RWPE2 (cell line): Measurements from ENCODE around the gene RBM39.
A peak's percentile ranks its signal among the peaks of the same experiment; 100 is the strongest.

ENCODE experiments used
- ATAC-seq: fragments of 200-7000 bp; cut with Tn5 transposase; 3 replicates; pipeline ENCODE4 v1.9.1; 2021; ENCODE audit warnings: low read depth
- DNase-seq: peaks from one replicate; pipeline ENCODE4 v3.0.0-alpha.2; 2020; ENCODE audit warnings: low spot score
- H3K27ac ChIP-seq: fragments of 450-650 bp; 2 replicates; pipeline ENCODE4 v1.5.1; 2017; ENCODE audit warnings: mild to moderate bottlenecking; ENCODE audit not compliant: poor library complexity, severe bottlenecking
- H3K27me3 ChIP-seq: fragments of 250-450 bp; sonication (Bioruptor Pico); 2 replicates; pipeline ENCODE4 v1.5.1; 2021; ENCODE audit warnings: mild to moderate bottlenecking, moderate library complexity; ENCODE audit not compliant: insufficient read depth, poor library complexity, severe bottlenecking
- H3K36me3 ChIP-seq: fragments of 250-450 bp; sonication (Bioruptor Pico); 2 replicates; pipeline ENCODE4 v1.5.1; 2020; ENCODE audit warnings: low read depth, mild to moderate bottlenecking, moderate library complexity
- H3K4me1 ChIP-seq: fragments of 250-450 bp; sonication (Bioruptor Pico); 2 replicates; pipeline ENCODE4 v1.5.1; 2021; ENCODE audit warnings: mild to moderate bottlenecking, moderate library complexity; ENCODE audit not compliant: insufficient read depth, poor library complexity, severe bottlenecking
- H3K4me3 ChIP-seq: fragments of 250-450 bp; sonication (Bioruptor Pico); 2 replicates; pipeline ENCODE4 v1.5.1; 2021; ENCODE audit warnings: mild to moderate bottlenecking, moderate library complexity; ENCODE audit not compliant: severe bottlenecking
- H3K9me3 ChIP-seq: fragments of 250-450 bp; sonication (Bioruptor Pico); 2 replicates; pipeline ENCODE4 v1.5.1; 2021; ENCODE audit warnings: mild to moderate bottlenecking, moderate library complexity; ENCODE audit not compliant: severe bottlenecking
- CTCF ChIP-seq: fragments of 450-650 bp; IDR thresholded peaks from one replicate; pipeline ENCODE4 v1.5.1; 2017; ENCODE audit warnings: mild to moderate bottlenecking, moderate library complexity; ENCODE audit not compliant: poor library complexity, severe bottlenecking

Gene RBM39

GRCh38 chr20:35669221-35669620, 72.8 kb downstream of the RBM39 start:
- DNase-seq (peak; percentile 38), ATAC-seq (no peak)
- no peak overlapping the region for H3K27ac ChIP-seq
- TF ChIP-seq CTCF: no peak
- H3K4me3 ChIP-seq: no peak overlapping the region
- H3K27me3 ChIP-seq: no peaks in the 10 kb centered on the region
- H3K4me1 ChIP-seq: no peaks in the 10 kb centered on the region
- H3K9me3 ChIP-seq: no peaks in the 10 kb centered on the region
- H3K36me3 ChIP-seq: peaks cover 64% of the 10 kb centered on the region

GRCh38 chr20:35665949-35666288, 76.1 kb downstream of the RBM39 start:
- H3K4me1 ChIP-seq: peaks cover 23% of the 10 kb centered on the region
- H3K9me3 ChIP-seq: no peaks in the 10 kb centered on the region
- H3K27ac ChIP-seq: no peak overlapping the region
- no peaks in the 10 kb centered on the region for H3K27me3 ChIP-seq
- DNase-seq: no peak
- H3K36me3 ChIP-seq: peaks cover 44% of the 10 kb centered on the region
- no peak for ATAC-seq
- no peak for TF ChIP-seq CTCF
- H3K4me3 ChIP-seq: no peak overlapping the region

DNA sequence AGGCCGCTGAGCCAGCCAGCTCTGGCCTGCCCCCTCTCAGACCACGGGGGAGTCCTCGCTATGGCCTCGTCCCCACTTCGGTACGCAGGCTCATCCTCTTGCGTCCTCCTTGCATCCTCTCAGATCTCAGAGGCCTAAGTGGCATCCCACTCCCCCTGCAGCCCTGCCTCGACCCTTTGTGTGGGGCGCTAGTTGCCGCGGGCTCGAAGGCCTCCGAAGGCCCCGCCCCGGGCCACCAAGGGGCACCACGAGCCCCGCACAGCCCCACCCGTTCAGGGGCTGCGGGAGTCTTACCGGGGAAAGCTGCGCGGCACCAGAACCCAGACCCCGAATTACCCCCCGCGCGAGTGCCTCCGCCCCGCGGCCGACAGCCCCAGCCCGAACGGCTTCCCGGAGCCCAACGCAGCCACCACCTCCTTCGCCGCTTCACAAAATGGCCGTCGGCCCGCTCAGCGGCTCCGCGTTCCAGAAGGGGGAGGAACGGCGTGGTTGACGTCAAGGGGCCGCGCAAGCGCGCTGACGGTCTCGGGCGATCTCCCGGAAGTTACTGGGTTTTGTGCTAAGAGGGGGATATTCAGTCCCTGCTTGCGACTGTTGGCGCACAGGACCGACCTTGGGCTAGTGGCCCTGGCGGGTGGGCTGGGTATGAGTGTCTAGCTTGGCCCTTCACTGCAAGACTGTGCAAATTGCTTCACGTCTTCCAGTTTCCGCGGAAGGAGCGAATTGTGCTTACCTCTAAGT, 77.4 kb downstream of the RBM39 start, which contains the start of the genes CPNE1 and RBM12:
Gene CPNE1 (minus strand): TSS at position 435 of the 741 bp plus-strand sequence. CDS start 31,977 bp downstream, outside the sequence.
Gene RBM12 (minus strand): TSS at position 435 of the 741 bp plus-strand sequence. CDS start 9,578 bp downstream, outside the sequence.
- peak; percentile 99 for DNase-seq
- peak; percentile 4 for TF ChIP-seq CTCF
- Histone ChIP-seq H3K36me3 (peaks cover 32% of the 10 kb centered on the region), H3K4me3 (peak within 1 kb of the TSS; percentile 90), H3K27me3 (no peaks in the 10 kb centered on the region), H3K9me3 (no peaks in the 10 kb centered on the region), H3K27ac (peak within 1 kb of the TSS; percentile 74), H3K4me1 (peaks cover 32% of the 10 kb centered on the region)
- peak; percentile 81 for ATAC-seq

GRCh38 chr20:35663516-35664465, 78.3 kb downstream of the RBM39 start:
- ATAC-seq (peak; percentile 41), DNase-seq (no peak)
- H3K36me3 ChIP-seq: peaks cover 24% of the 10 kb centered on the region
- peak overlapping the region; percentile 90 for H3K4me3 ChIP-seq
- peak overlapping the region; percentile 74 for H3K27ac ChIP-seq
- TF ChIP-seq CTCF: no peak
- H3K9me3 ChIP-seq: no peaks in the 10 kb centered on the region
- H3K27me3 ChIP-seq: no peaks in the 10 kb centered on the region
- H3K4me1 ChIP-seq: peaks cover 38% of the 10 kb centered on the region
